Measurements from ENCODE around the gene PLA2G4F. TPM values are rescaled to one million over a fixed set of nuclear protein-coding genes. Genes with fewer than 3 reads are reported as not detected.

The PLA2G4F gene
- total RNA-seq, 1 experiment from 2014 or later, result 0.05 TPM

- intact Hi-C loops (cut with micrococcal nuclease), result no loop called here
- H4K20me1 ChIP-seq (ENCODE audit: insufficient read depth), result no peaks in the 10 kb centered on the region
- ChIA-PET RAD21 (ENCODE audit: low non-redundant PET in 1 of 2, low total read pairs in 2 of 2, uncharacterized antibody in 2 of 2, unreplicated experiment in 2 of 2) (no interaction called here), POLR2A (no interaction called here), CTCF (no interaction called here)
- no peak for TF ChIP-seq SRF (IDR thresholded peaks at IDR 0.05; ENCODE audit: low read depth)
- no peak for TF ChIP-seq CBX3 (IDR thresholded peaks at IDR 0.05; ENCODE audit: low read depth)
- no peak for TF ChIP-seq CEBPB (IDR thresholded peaks at IDR 0.05; ENCODE audit: low read depth)
- no peak for TF ChIP-seq POLR2AphosphoS5 (IDR thresholded peaks at IDR 0.05; ENCODE audit: low read depth, low read length)
- TF ChIP-seq EZH2phosphoT487 (IDR thresholded peaks at IDR 0.05; ENCODE audit: borderline replicate concordance), result no peak
- TF ChIP-seq EGR1 (IDR thresholded peaks at IDR 0.05; ENCODE audit: low read depth), result no peak
- TF ChIP-seq FOSL1 (IDR thresholded peaks at IDR 0.05; ENCODE audit: low read depth), result no peak
- no peak for TF ChIP-seq ELF1 (IDR thresholded peaks at IDR 0.05; ENCODE audit: borderline replicate concordance, low read depth)
- H3K9me3 ChIP-seq (ENCODE audit: control insufficient read depth in 1 of 2, insufficient read depth in 1 of 2, low read depth in 1 of 2, low read length in 2 of 2), result no peaks in the 10 kb centered on the region
- ATAC-seq (no peak), DNase-seq (ENCODE audit: low read depth, low spot score) (no peak)
- no peaks in the 10 kb centered on the region for H3K4me1 ChIP-seq (ENCODE audit: control insufficient read depth in 1 of 2, insufficient read depth in 2 of 2, low read length in 2 of 2)
- H3K9ac ChIP-seq (ENCODE audit: low read length), result no peak overlapping the region
- H3K27ac ChIP-seq (ENCODE audit: low read depth, low read length), result no peak overlapping the region
- no peak overlapping the region for H3K4me2 ChIP-seq (ENCODE audit: low read length)
- no TSS peak for BruUV-seq (replicated peaks)
- no peak overlapping the region for H2AFZ ChIP-seq (ENCODE audit: low read depth, low read length, poor library complexity, severe bottlenecking)
- no peaks in the 10 kb centered on the region for H3K36me3 ChIP-seq (ENCODE audit: control insufficient read depth in 1 of 2, insufficient read depth in 2 of 2, low read length in 2 of 2)
- no peaks in the 10 kb centered on the region for H3K79me2 ChIP-seq (ENCODE audit: insufficient read depth, low read length)
- H3K4me3 ChIP-seq (replicated peaks in 1 of 2; ENCODE audit: low read depth in 1 of 2, low read length in 2 of 2), result no peak overlapping the region
- H3K9me2 ChIP-seq (ENCODE audit: insufficient read depth), result no peaks in the 10 kb centered on the region
- H3K27me3 ChIP-seq (ENCODE audit: insufficient read depth, low read length), result no peaks in the 10 kb centered on the region; the same call in 1 of the 2 replicates
These were observed 12.4 kb downstream of the PLA2G4F start for GRCh38 chr15:42143866-42144625.

DNA sequence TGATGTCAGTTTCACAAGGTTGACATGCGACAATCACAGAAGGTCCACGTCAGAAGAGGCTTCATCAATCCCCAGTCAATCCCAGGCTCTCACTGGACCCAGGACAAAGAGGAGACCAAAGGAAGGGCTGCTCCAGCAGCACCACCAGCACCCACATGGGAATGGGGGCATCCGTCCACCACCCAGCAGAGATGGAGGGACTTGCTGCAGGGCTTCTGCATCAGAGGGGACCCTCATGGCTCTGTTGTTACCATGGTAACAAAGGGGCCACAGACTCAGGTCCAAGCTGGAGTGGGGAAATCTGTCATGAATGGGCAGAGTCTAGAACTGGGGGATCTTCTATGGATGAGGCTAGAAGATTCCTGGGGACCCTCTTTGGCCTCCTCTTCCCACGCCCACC is 13.1 kb downstream of the PLA2G4F start:
- Histone ChIP-seq H3K9ac (ENCODE audit: low read length) (no peak overlapping the region), H3K79me2 (ENCODE audit: insufficient read depth, low read length) (no peaks in the 10 kb centered on the region), H3K36me3 (ENCODE audit: control insufficient read depth in 1 of 2, insufficient read depth in 2 of 2, low read length in 2 of 2) (no peaks in the 10 kb centered on the region), H3K9me3 (ENCODE audit: control insufficient read depth in 1 of 2, insufficient read depth in 1 of 2, low read depth in 1 of 2, low read length in 2 of 2) (no peaks in the 10 kb centered on the region), H2AFZ (ENCODE audit: low read depth, low read length, poor library complexity, severe bottlenecking) (no peak overlapping the region), H3K27me3 (ENCODE audit: insufficient read depth, low read length) (no peaks in the 10 kb centered on the region; the same call in 1 of the 2 replicates), H3K4me3 (replicated peaks in 1 of 2; ENCODE audit: low read depth in 1 of 2, low read length in 2 of 2) (no peak overlapping the region), H3K9me2 (ENCODE audit: insufficient read depth) (no peaks in the 10 kb centered on the region), H3K4me2 (ENCODE audit: low read length) (no peak overlapping the region), H3K27ac (ENCODE audit: low read depth, low read length) (no peak overlapping the region), H3K4me1 (ENCODE audit: control insufficient read depth in 1 of 2, insufficient read depth in 2 of 2, low read length in 2 of 2) (no peaks in the 10 kb centered on the region), H4K20me1 (ENCODE audit: insufficient read depth) (no peaks in the 10 kb centered on the region)
- no TSS peak for BruUV-seq (replicated peaks)
- TF ChIP-seq RAD21 (IDR thresholded peaks at IDR 0.05; ENCODE audit: low read depth), result no peak
- no peak for TF ChIP-seq EGR1 (IDR thresholded peaks at IDR 0.05; ENCODE audit: low read depth)
- TF ChIP-seq SRF (IDR thresholded peaks at IDR 0.05; ENCODE audit: low read depth), result no peak
- TF ChIP-seq ZFX (IDR thresholded peaks at IDR 0.05), result no peak
- TF ChIP-seq, protein P1, sequence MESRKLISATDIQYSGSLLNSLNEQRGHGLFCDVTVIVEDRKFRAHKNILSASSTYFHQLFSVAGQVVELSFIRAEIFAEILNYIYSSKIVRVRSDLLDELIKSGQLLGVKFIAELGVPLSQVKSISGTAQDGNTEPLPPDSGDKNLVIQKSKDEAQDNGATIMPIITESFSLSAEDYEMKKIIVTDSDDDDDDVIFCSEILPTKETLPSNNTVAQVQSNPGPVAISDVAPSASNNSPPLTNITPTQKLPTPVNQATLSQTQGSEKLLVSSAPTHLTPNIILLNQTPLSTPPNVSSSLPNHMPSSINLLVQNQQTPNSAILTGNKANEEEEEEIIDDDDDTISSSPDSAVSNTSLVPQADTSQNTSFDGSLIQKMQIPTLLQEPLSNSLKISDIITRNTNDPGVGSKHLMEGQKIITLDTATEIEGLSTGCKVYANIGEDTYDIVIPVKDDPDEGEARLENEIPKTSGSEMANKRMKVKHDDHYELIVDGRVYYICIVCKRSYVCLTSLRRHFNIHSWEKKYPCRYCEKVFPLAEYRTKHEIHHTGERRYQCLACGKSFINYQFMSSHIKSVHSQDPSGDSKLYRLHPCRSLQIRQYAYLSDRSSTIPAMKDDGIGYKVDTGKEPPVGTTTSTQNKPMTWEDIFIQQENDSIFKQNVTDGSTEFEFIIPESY (IDR thresholded peaks at IDR 0.05; ENCODE audit: extremely low read depth, insufficient replicate concordance, low read length), result no peak
- TF ChIP-seq ZNF274 (IDR thresholded peaks at IDR 0.05; ENCODE audit: low read depth, low read length), result no peak
- TF ChIP-seq POLR2AphosphoS5 (IDR thresholded peaks at IDR 0.05; ENCODE audit: low read depth, low read length), result no peak
- no peak for TF ChIP-seq MAX (IDR thresholded peaks at IDR 0.05)
- TF ChIP-seq FOSL1 (IDR thresholded peaks at IDR 0.05; ENCODE audit: low read depth), result no peak
- TF ChIP-seq EZH2 (IDR thresholded peaks at IDR 0.05), result no peak
- TF ChIP-seq YY1 (IDR thresholded peaks at IDR 0.05; ENCODE audit: extremely low read depth, insufficient replicate concordance, low read depth, low read length), result no peak
- RAD21 ChIA-PET (ENCODE audit: low non-redundant PET in 1 of 2, low total read pairs in 2 of 2, uncharacterized antibody in 2 of 2, unreplicated experiment in 2 of 2), result no interaction called here
- CTCF ChIA-PET, result no interaction called here
- DNase-seq (ENCODE audit: low read depth, low spot score) (no peak), ATAC-seq (no peak)
- intact Hi-C loops (cut with micrococcal nuclease), result no loop called here
- POLR2A ChIA-PET, result no interaction called here

All from HCT116 (cell line).